HG02840 (cell line): Measurements from ENCODE around the gene SLC17A7.

ENCODE experiments used
- ATAC-seq: cut with Tn5 transposase; IDR thresholded peaks from one replicate; pipeline ENCODE4 v1.9.1; 2021; ENCODE audit warnings: mild to moderate bottlenecking, moderate library complexity, moderate number of reproducible peaks; ENCODE audit not compliant: unreplicated experiment, low FRiP score

SLC17A7 gene

GRCh38 chr19:49411681-49412326 is 29.5 kb downstream of the SLC17A7 start:
- ATAC-seq = no peak

GRCh38 chr19:49409441-49410029 is 31.8 kb downstream of the SLC17A7 start:
- ATAC-seq = no peak

DNA sequence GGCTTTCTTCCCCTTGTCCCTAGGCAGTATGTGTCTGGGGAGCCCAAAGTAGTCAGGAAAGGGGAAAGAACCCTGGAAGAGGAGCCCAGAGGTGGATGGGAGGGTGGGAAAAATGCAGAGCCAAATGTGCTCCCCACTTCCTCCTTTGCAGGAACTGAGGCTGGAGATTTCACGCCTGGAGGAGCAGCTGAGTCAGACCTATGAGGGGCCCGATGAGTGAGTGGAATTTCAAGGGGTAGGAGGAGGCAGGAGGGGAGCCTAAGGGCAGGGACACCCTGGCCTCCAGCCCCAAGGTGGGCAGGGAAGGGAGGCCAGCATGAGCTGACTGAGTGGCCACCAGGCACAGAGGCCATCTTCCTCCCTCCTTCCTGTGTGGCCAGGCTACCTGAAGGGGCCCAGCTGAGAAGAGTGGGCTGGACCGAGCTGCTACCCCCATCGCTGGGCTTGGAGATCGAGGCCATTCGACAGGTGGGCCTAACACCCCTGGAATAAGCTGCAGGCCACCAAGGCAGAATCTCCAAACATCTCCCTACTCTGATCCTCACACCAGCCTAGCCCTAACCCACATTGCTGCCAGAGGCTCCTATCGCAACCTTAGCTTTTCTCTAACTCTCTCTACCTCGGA is 32.4 kb downstream of the SLC17A7 start:
- no peak for ATAC-seq

DNA sequence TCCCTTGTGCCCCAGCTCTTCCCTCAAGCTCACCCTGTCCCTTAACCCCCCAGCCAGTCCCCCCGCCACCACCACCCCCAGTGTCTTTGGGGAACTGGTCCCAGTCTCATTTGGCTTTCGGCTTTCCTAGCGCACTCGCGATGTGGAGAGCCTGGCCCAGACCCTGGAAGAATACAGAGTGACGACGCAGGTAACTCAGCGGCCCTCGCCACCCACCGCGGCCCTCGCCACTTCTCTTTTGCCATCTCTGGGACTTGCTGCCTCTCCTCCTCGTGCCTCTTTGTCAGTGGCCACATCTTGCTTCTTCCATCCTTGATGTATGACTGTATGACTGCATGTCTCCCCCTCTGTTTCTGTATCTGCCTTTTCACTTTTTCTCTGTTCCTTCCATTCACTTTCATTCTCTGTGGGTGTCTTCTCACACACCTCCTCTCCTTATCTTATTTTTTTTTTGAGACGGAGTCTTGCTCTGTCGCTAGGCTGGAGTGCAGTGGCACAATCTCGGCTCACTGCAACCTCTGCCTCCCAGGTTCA is 33.8 kb downstream of the SLC17A7 start:
- ATAC-seq = no peak

- ATAC-seq = no peak
Measured at GRCh38 chr19:49407079-49407478, 34.2 kb downstream of the SLC17A7 start.

DNA sequence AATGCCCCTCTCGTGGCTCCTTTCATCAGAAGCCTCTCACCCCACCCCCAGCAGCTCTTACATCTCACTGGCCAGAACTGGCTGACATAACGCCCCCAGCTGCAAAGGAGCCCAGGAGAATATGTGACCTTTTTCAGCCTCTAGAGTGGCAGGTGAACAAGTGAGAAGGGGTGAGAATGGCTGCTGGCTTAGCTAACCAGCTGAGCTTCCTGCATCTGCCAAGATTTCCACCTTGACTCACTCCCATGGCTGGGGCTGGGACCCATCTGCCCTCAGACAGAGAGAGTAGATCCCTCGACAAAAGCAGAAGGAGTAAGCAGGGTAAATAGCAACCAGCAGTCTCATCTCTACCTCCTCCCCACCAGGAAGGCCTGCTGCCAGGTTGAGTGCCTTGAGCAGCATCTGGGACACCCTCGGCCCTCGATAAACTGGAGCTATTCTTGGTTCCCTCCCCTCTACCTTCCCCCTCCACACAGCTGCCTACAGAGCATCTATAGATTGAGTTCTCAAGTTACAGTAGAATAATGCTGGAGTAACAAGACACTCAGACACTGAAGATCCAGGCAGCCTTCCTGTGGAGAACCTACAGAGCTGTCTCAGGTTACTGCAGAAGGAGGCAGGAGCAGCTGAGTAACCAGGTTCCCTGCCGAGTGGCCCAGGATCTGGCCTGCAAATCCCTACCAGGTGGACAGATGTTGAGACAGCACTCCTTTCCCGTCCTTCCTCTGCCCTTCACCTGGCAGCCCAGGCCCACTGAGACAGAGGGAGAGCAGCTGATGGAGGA is 37.7 kb downstream of the SLC17A7 start:
- ATAC-seq = no peak

DNA sequence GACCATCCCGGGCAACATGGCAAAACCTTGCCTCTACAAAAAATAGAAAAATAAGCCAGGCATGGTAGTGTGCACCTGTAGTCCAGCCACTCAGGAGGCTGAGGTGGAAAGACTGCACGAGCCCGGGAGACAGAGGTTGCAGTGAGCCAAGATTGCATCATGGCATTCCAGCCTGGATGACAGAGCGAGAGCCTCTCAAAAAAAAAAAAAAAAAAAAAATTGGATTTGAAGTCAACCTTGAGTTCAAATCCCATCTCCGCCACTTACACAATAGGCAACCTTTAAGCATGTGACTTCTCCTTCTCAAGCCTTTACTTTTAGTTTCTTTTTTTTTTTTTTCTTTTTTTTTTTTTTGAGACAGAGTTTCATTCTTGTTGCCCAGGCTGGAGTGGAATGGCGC is 41.3 kb downstream of the SLC17A7 start:
- no peak for ATAC-seq

DNA sequence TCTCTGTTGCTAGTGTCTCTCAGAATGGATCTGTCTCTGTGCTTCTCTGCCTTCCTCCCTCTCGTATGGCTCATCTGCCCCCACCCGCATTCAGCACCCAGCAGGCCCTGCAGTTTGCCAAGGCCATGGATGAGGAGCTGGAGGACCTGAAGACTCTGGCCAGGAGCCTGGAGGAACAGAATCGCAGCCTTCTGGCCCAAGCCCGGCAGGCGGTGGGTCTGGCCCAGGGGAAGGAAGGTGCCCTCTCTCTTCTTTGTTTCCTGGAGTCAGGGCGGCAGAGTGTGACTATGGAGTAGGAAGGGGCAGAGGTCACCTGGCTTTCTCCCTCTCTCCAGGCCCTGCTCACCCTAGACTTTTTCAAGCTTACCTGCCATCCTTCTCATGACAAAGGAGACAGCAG is 42.4 kb downstream of the SLC17A7 start:
- no peak for ATAC-seq

- no peak for ATAC-seq
Measured at GRCh38 chr19:49398001-49398615, 43.2 kb downstream of the SLC17A7 start.

DNA sequence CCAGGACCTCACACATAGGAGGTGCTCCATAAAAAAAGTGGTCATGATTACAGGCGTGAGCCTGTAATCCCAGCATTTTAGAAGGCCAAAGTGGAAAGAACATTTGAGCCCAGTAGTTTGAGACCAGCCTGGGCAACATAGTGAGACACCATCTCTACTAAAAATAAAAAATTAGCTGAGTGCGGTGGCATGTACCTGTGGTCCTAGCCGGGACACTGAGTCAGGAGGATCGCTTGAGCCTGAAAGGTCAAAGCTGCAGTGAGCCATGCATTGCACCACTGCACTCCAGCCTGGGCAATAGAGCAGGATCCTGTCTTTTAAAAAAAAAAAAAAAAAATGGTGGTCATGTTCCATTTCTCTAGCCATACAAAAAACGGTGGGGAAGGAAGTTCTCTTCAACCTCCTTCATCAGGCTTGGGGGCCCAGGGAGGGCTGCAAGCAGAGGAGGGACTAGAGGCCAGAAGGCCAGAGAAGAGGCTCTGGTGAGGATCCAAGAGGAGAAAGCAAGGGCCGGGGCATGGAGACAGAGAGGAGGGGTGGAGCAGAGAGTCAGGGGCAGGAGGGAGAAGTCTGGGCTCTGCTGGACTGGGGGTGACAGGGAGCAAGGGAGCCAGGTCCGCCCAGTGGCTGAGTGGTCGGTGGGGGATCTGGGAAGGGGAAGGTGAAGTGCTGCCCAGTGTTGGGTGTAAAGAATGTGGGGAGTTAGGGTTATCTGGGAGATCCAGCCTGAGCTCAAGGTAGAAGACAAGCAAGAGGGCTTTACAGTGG is 44.4 kb downstream of the SLC17A7 start:
- ATAC-seq = no peak

- ATAC-seq = no peak
Measured at GRCh38 chr19:49395581-49396407, 45.5 kb downstream of the SLC17A7 start.

DNA sequence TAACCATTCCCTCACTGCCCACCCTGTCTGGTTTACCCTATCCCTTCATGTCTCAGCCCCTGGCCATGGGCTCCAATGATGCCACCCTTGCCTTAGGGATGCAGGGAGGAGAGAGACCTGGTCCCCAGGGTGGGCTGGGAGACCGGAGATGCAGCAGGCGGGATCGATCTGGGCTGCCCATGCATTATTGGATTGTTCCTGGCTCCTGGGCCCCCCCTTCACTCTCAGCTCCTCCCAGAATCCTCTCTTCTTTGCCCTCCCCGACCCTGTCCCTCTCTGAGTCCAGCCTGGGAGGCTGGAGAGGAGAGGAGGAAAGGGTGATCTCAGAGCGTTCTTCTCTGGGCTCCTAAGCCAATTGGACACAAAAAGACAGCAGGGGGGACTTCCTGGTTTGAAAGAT is 47.4 kb downstream of the SLC17A7 start:
- no peak for ATAC-seq

DNA sequence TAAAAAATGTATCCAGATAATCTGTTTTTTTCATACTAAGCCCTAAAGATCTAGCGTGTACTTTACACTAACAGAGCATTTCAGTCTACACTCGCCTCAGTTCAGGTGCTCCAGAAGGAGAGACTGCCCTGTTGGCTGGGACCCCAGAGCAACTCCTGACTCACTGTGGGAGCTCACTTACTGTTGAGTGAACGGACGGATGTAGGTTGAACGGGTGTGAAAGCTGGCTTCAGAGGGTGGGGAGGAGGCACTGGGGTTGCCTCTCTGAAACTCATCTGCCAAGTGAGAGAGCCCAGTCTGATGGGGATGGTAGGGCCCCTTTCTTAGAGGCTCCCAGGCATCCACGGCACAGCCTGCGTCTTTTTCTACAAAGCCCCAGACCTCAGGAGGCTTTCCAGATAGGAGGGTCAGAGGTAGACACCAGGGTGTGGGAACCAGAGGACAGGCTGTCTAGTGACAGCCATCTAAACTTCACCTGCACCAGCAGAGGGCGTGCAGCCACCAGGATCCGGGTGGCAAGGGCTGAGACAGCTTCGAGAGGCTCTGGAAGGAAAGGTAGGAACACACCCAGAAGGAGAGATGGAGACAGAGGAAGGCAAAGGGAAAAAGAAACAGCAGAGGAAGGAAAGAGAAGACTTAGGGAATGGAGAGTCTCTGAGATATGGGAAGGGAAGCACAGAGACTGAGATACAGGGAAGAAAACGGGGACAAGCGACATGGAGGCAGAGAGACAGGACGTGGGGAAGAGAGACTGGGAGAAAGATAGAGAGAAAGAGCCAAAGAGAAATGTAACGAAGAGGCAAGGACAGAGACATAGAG is 49.5 kb downstream of the SLC17A7 start:
- ATAC-seq = no peak

DNA sequence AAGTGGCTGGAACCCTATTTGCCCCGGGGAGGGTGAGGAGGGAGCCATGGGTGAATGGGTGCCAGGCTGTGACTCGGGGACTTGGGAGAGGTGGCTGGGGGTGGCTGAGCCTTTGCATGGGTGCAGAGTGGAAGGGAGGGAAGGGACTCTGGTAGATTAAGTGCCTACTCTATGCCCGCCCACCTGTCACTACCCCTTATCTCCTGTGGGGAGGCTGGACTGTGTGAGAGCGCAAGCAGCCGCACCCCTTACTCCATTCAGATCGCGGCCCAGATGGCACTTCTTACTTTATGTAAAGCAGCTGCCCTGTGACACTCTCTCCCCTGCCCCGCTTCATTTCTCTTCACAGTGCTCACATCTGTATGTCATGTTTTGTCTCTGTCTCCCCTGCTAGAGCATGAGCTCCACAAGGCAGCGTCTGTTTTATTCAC is 50.4 kb downstream of the SLC17A7 start:
- no peak for ATAC-seq

GRCh38 chr19:49390131-49390928 is 51.0 kb downstream of the SLC17A7 start:
- no peak for ATAC-seq

DNA sequence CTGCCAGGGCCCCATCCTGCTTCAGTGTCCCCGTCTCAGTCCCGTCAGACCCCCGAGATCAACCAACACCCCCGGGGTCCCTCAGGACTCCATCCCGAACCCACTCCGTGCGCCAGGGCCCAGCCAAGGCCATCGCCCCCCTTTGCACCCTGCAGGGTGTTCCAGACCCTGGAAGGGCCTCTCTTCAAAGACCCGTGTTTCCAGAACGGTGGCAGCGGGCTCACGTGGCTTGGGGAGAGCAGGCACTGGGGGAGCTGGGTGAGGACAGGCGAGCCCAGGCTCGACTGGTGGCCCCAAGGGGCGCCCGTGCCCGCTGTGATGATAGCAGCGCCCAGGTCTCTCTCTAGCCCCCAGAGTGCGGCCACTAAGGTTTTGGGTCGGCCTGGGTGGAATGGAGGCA is 51.9 kb downstream of the SLC17A7 start:
- ATAC-seq = no peak

DNA sequence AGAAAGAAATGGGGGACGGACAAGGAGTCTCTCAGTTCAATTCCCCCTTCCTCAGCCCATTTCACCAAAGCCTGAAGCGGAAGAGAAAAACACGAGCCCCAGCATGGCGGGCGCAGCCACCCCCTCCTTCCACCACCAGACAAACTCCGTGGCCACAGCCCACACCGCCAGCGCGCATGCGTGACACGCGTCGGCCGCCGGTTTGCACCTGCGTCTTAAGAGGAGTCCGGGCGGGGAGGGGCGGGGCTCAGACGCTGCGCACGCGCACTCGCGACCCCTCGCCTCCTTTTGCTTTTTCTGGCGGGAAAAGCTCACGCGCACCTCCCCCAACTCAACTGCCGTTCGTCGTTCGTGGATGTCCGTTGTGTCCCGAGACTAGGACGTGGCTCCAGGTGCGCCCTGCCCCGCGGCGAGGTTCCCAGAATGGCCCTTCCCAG is 53.4 kb downstream of the SLC17A7 start, which contains the start of gene KASH5:
TSS of gene KASH5 (plus strand) at position 314 of the 437 bp plus-strand sequence. CDS start 2,635 bp downstream, outside the sequence.
- ATAC-seq = no peak
